HepG2 (cell line): ENCODE data around the gene THUMPD2. TPM values are rescaled to one million over a fixed set of nuclear protein-coding genes. Genes with fewer than 3 reads are reported as not detected.
A peak's percentile ranks its signal among the peaks of the same experiment; 100 is the strongest.

Source experiments
- BRD4 ChIP-seq: sonication (generic); formaldehyde crosslinking; IDR thresholded peaks from 2 replicates; pipeline ENCODE4 v1.4.0; 2020; ENCODE audit warnings: missing genetic modification reagents
- CREB1 ChIP-seq, 2 experiments: fragments of 450-650 bp in 1 of 2; IDR thresholded peaks; 2 replicates each; pipeline ENCODE4 v1.6.1; 2016 to 2017; ENCODE audit warnings: control low read depth in 1 of 2, mild to moderate bottlenecking in 1 of 2, missing compliant biosample characterization in 1 of 2, missing genetic modification characterization in 1 of 2
- EHMT2 ChIP-seq: fragments of 200-600 bp; sonication (generic); IDR thresholded peaks from 2 replicates; pipeline ENCODE4 v1.7.0; 2017; ENCODE audit warnings: antibody characterized with exemption, low read depth, low read length, borderline replicate concordance
- FOXM1 ChIP-seq: sonication (generic); formaldehyde crosslinking; IDR thresholded peaks from 2 replicates; pipeline ENCODE4 v1.5.0; 2020; ENCODE audit warnings: missing genetic modification reagents
- FOXO1 ChIP-seq: sonication (generic); formaldehyde crosslinking; IDR thresholded peaks from 2 replicates; pipeline ENCODE4 v1.4.0; 2020; ENCODE audit warnings: missing genetic modification reagents
- HOXA9 ChIP-seq: sonication (generic); formaldehyde crosslinking; IDR thresholded peaks from 2 replicates; pipeline ENCODE4 v1.8.1; 2022; ENCODE audit warnings: missing genetic modification reagents, mild to moderate bottlenecking, moderate library complexity, borderline replicate concordance
- NR3C1 ChIP-seq: sonication (generic); formaldehyde crosslinking; IDR thresholded peaks from 2 replicates; pipeline ENCODE4 v1.4.0; 2020; ENCODE audit warnings: missing genetic modification reagents
- RXRB ChIP-seq: IDR thresholded peaks from 2 replicates; pipeline ENCODE4 v1.6.1; 2016; ENCODE audit warnings: borderline replicate concordance, missing genetic modification reagents, missing compliant biosample characterization
- SIN3B ChIP-seq: fragments of 150-350 bp; IDR thresholded peaks from 2 replicates; pipeline ENCODE4 v1.6.1; 2014; ENCODE audit warnings: low read length
- SMC3 ChIP-seq: IDR thresholded peaks from 2 replicates; pipeline ENCODE4 v1.6.1; 2011; ENCODE audit warnings: low read length, improper control_type of control experiment
- SRSF9 ChIP-seq: fragments of 200-400 bp; formaldehyde crosslinking; IDR thresholded peaks from 2 replicates; pipeline ENCODE4 v1.6.1; 2018; ENCODE audit warnings: borderline replicate concordance, mild to moderate bottlenecking, low read depth, low read length; ENCODE audit not compliant: insufficient read depth, poor library complexity, severe bottlenecking
- TP53 ChIP-seq: sonication (generic); formaldehyde crosslinking; conservative IDR thresholded peaks from 2 replicates; pipeline ENCODE4 v1.4.0; 2020; ENCODE audit warnings: missing genetic modification reagents
- YEATS2 ChIP-seq: sonication (generic); formaldehyde crosslinking; IDR thresholded peaks from 2 replicates; pipeline ENCODE4 v1.4.0; 2020; ENCODE audit warnings: missing genetic modification reagents, borderline replicate concordance
- ZNF136 ChIP-seq: sonication (generic); formaldehyde crosslinking; IDR thresholded peaks from 2 replicates; pipeline ENCODE4 v1.8.1; 2022; ENCODE audit warnings: low read depth, mild to moderate bottlenecking, moderate library complexity, missing genetic modification reagents
- ZNF160 ChIP-seq: sonication (generic); formaldehyde crosslinking; IDR thresholded peaks from 2 replicates; pipeline ENCODE4 v1.8.0; 2022; ENCODE audit warnings: mild to moderate bottlenecking, inconsistent platforms, missing genetic modification reagents
- ZNF235 ChIP-seq: sonication (generic); formaldehyde crosslinking; IDR thresholded peaks from 2 replicates; pipeline ENCODE4 v1.8.1; 2023; ENCODE audit warnings: mild to moderate bottlenecking, missing genetic modification reagents, borderline replicate concordance
- ZNF589 ChIP-seq: sonication (generic); formaldehyde crosslinking; conservative IDR thresholded peaks from 2 replicates; pipeline ENCODE4 v1.8.0; 2022; ENCODE audit warnings: mild to moderate bottlenecking, moderate library complexity, missing genetic modification reagents
- ZNF644 ChIP-seq: IDR thresholded peaks from 2 replicates; pipeline ENCODE4 v1.6.1; 2016; ENCODE audit warnings: low read depth
- ZNF660 ChIP-seq: sonication (generic); formaldehyde crosslinking; IDR thresholded peaks from 2 replicates; pipeline ENCODE4 v1.5.1; 2020; ENCODE audit warnings: mild to moderate bottlenecking, low read depth, missing genetic modification reagents, borderline replicate concordance
- polyA plus RNA-seq, 8 experiments: library from polyadenylated mRNA; depleted of rRNA in 3 of 8; stranded (reverse) in 7 of 8; unstranded in 1 of 8; fragments of >200 nt; fragmentation: Illumina TruSeq in 4 of 8; extraction: Trizol in 4 of 8; gene quantifications; 2 replicates each; pipeline versions ENCODE4 v1.2.1 to v1.2.3, GENCODE V29; 2011 to 2016; ENCODE audit warnings: low read depth in 4 of 8, missing spikeins in 1 of 8, mixed read lengths in 1 of 8; ENCODE audit not compliant: insufficient read depth in 1 of 8
- total RNA-seq, 5 experiments: library from RNA; depleted of rRNA; stranded (reverse); fragments of >200 nt; fragmentation: Illumina TruSeq; extraction: Trizol; gene quantifications; 2 replicates each; pipeline ENCODE4 v1.2.3, GENCODE V29; 2016; ENCODE audit warnings: low read depth in 1 of 5
- TF ChIP-seq, protein P1 (sequence below): sonication (generic); formaldehyde crosslinking; conservative IDR thresholded peaks from 2 replicates; pipeline ENCODE4 v1.8.1; 2023; ENCODE audit warnings: missing genetic modification reagents
- TF ChIP-seq, protein P2 (sequence below): sonication (generic); formaldehyde crosslinking; conservative IDR thresholded peaks from 2 replicates; pipeline ENCODE4 v1.4.0; 2020; ENCODE audit warnings: missing genetic modification reagents
- TF ChIP-seq, protein P3 (sequence below): sonication (generic); formaldehyde crosslinking; IDR thresholded peaks from 2 replicates; pipeline ENCODE4 v1.8.0; 2022; ENCODE audit warnings: low read depth, missing genetic modification reagents
- TF ChIP-seq, protein P4 (sequence below): sonication (generic); formaldehyde crosslinking; IDR thresholded peaks from 2 replicates; pipeline ENCODE4 v1.4.0; 2020; ENCODE audit warnings: missing genetic modification reagents
- TF ChIP-seq, protein P5 (sequence below): sonication (generic); formaldehyde crosslinking; IDR thresholded peaks from 2 replicates; pipeline ENCODE4 v1.5.0; 2020; ENCODE audit warnings: missing genetic modification reagents, mild to moderate bottlenecking, borderline replicate concordance

The THUMPD2 gene
- total and polyA plus RNA-seq, 2 of the 13 experiments (the other 11 are each of a cell fraction or from before 2014, with no cell fraction given): 11.8 to 15.6 TPM

DNA sequence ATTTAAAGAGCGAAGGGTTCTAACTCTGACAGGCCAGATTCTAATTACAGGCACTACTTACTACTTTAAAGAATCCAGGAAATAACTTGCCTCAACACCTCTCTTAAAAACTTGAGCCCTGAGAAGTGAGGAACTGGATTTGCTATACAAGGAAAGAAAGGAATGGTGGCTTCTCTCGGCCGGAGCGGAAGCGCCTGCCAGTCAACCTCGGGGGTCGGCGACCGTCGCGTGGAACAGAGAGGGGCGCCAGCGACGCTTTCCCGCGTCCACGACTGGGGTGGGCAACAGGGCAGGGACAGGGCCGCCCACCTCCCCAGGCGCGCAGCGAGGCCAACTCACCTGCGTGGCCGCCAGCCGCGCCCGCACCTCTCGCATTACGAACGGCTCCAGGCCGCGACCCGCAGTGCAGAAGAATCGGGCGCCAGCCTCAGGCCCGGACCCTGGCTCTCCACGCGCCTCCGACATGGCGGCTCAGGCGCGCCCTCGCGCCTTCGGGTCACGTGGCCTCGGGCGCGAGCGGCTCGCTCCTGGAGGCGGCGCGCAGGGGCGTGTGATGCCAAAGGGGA lies at the start of gene THUMPD2 (continued):
- TF ChIP-seq, protein P1, sequence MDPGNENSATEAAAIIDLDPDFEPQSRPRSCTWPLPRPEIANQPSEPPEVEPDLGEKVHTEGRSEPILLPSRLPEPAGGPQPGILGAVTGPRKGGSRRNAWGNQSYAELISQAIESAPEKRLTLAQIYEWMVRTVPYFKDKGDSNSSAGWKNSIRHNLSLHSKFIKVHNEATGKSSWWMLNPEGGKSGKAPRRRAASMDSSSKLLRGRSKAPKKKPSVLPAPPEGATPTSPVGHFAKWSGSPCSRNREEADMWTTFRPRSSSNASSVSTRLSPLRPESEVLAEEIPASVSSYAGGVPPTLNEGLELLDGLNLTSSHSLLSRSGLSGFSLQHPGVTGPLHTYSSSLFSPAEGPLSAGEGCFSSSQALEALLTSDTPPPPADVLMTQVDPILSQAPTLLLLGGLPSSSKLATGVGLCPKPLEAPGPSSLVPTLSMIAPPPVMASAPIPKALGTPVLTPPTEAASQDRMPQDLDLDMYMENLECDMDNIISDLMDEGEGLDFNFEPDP (CRISPR knock-in tag): 0 out of 2 replicates have a peak, but pooled peaks have one; percentile 48
- TF ChIP-seq FOXM1 (CRISPR knock-in tag) (peak; percentile 42; the same call in 1 of the 2 replicates), ZNF235 (CRISPR knock-in tag) (peak; percentile 97; the same call in 1 of the 2 replicates), SIN3B (no peak), SMC3 (no peak), TP53 (no peak), ZNF160 (CRISPR knock-in tag) (peak; percentile 97), ZNF644 (CRISPR knock-in tag) (peak; percentile 67), SRSF9 (no peak), YEATS2 (CRISPR knock-in tag) (peak; percentile 67; the same call in 1 of the 2 replicates), BRD4 (CRISPR knock-in tag) (peak; percentile 99), RXRB (CRISPR knock-in tag) (peak; percentile 52), NR3C1 (CRISPR knock-in tag) (no peak), ZNF589 (CRISPR knock-in tag) (peak; percentile 59; the same call in 1 of the 2 replicates), FOXO1 (peak; percentile 75), HOXA9 (peak; percentile 73; the same call in 1 of the 2 replicates), ZNF136 (0 out of 2 replicates have a peak, but pooled peaks have one; percentile 76), CREB1 (IDR thresholded peaks at IDR 0.05) (no peak), CREB1 (CRISPR knock-in tag; IDR thresholded peaks at IDR 0.05) (no peak), EHMT2 (no peak), ZNF660 (CRISPR knock-in tag) (0 out of 2 replicates have a peak, but pooled peaks have one; percentile 85)
- TF ChIP-seq, protein P2, sequence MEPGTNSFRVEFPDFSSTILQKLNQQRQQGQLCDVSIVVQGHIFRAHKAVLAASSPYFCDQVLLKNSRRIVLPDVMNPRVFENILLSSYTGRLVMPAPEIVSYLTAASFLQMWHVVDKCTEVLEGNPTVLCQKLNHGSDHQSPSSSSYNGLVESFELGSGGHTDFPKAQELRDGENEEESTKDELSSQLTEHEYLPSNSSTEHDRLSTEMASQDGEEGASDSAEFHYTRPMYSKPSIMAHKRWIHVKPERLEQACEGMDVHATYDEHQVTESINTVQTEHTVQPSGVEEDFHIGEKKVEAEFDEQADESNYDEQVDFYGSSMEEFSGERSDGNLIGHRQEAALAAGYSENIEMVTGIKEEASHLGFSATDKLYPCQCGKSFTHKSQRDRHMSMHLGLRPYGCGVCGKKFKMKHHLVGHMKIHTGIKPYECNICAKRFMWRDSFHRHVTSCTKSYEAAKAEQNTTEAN (CRISPR knock-in tag): peak; percentile 90
- TF ChIP-seq, protein P3, sequence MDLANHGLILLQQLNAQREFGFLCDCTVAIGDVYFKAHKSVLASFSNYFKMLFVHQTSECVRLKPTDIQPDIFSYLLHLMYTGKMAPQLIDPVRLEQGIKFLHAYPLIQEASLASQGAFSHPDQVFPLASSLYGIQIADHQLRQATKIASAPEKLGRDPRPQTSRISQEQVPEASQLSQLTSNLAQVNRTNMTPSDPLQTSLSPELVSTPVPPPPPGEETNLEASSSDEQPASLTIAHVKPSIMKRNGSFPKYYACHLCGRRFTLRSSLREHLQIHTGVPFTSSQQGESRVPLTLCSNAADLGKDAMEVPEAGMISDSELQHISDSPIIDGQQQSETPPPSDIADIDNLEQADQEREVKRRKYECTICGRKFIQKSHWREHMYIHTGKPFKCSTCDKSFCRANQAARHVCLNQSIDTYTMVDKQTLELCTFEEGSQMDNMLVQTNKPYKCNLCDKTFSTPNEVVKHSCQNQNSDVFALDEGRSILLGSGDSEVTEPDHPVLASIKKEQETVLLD: no peak
- TF ChIP-seq, protein P4, sequence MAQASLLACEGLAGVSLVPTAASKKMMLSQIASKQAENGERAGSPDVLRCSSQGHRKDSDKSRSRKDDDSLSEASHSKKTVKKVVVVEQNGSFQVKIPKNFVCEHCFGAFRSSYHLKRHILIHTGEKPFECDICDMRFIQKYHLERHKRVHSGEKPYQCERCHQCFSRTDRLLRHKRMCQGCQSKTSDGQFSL (CRISPR knock-in tag): 0 out of 2 replicates have a peak, but pooled peaks have one; percentile 66
- TF ChIP-seq, protein P5, sequence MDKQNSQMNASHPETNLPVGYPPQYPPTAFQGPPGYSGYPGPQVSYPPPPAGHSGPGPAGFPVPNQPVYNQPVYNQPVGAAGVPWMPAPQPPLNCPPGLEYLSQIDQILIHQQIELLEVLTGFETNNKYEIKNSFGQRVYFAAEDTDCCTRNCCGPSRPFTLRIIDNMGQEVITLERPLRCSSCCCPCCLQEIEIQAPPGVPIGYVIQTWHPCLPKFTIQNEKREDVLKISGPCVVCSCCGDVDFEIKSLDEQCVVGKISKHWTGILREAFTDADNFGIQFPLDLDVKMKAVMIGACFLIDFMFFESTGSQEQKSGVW (CRISPR knock-in tag): peak; percentile 92; the same call in 1 of the 2 replicates
